GM19099 (cell line): ENCODE results near the gene KLF3.

Experiments
- POLR2A ChIP-seq: IDR thresholded peaks from 3 replicates; pipeline ENCODE4 v1.6.1; 2011; ENCODE audit warnings: low read depth; ENCODE audit not compliant: insufficient read length; ENCODE audit errors: extremely low read depth

KLF3 gene

DNA sequence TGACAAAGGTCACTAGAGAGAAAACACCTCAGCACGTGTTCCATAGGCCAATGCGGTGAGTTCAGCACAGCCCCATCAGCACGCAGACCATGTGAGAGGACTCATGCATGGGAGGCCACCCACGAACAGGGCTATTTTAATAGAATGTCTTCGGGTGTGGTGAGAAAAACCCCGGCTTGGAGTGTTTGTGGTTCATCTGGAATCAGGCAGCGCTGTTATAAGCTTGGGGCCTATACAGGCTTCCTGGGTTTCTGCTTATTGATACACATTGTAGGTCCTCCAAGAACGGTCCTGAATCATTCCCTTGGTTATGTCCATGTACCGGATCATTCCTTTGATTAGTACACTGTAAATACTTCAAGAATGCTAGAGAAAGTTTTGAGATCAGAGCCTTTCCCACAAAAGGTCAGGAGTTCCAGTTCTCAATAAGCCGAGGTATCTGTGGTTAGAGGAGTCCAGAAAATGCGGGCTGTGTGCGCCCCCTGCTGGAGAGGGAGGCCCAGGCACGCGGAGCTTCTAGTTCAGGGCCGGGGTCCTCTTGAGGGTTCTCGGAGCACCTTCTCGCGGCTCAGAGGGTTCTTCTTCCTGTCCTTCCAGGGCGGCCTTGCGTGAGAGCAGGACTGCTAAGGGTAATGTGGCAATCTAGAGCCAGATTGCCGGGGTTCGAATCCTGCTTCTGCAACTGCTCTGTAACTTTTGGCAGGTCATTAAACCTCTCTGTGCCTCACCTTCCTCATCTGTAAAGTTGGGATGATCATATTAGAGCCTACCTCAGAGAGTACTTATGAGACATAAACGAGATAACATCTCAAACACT, 67.0 kb downstream of the KLF3 start:
- no peak for TF ChIP-seq POLR2A

DNA sequence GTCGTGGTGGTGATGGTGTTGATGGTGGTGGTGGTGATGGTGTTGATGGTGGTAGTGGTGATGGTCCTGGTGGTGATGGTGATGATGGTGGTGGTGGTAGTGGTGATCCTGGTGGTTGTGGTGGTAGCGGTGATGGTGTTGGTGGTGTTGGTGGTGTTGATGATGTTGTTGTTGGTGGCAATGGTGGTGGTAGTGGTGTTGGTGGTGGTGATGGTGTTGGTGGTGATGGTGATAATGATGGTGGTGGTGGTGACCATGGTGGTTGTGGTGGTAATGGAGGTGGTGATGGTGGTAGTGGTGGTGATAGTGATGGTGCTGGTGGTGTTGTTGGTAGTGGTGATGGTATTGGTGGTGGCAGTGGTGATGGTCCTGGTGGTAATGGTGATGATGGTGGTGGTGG, 69.7 kb downstream of the KLF3 start:
- no peak for TF ChIP-seq POLR2A

DNA sequence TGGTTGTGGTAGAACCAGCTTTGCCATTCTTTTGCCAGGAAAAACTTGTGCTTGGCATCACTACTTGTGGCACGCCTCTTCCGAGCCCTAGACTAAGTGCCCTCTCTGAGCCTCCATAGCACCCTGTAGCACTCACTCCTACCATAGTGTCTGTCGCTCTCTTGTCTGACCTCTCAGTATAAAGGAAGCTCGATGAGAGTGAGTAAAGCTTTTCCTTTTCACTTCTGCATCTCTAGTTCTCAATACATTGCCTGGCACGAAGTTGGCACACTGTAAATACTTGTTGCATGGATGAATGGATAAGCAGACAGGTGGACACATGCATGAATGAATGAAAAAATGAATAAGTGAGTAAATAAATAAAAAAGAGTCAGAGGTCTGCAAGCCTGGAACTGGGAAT, 70.4 kb downstream of the KLF3 start:
- no peak for TF ChIP-seq POLR2A

DNA sequence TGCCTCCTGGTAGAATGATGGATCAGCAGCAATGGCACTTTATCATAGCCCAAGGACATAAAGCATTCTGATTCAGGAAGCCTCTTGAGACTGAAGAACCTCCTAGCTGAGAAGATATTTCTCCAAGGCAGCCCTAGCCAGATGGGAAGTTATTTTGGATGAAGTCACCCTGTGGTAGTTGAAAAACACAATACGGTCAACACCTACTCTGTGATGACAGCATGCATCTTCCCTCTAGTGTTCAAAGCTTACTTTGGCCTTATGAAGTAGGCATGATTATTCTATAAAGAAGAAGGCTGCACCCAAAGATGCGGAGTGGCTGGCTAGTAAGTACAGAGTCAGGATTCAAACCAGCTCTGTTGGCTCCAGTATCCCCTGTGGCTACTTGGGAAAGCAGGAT, 70.9 kb downstream of the KLF3 start:
- no peak for TF ChIP-seq POLR2A

DNA sequence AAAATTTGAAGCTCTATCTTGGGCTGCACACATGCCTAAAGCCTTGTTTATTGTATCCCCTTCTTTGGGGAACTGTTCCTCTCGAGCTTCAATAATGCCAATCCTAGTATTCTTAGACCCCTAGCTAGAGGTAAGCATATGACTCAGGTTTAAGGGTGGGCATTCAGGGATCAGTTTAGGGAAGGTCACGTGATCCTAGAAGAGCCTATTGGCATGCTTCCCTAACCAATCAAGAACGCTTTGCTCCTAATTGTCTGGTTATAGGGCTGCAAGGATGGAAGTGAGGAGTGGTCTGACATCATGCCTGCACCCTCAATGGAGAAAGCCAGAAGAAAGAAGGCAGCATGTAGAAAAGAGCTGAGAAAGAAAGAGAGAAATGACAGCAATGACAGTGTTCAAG, 71.9 kb downstream of the KLF3 start:
- TF ChIP-seq POLR2A, result no peak

DNA sequence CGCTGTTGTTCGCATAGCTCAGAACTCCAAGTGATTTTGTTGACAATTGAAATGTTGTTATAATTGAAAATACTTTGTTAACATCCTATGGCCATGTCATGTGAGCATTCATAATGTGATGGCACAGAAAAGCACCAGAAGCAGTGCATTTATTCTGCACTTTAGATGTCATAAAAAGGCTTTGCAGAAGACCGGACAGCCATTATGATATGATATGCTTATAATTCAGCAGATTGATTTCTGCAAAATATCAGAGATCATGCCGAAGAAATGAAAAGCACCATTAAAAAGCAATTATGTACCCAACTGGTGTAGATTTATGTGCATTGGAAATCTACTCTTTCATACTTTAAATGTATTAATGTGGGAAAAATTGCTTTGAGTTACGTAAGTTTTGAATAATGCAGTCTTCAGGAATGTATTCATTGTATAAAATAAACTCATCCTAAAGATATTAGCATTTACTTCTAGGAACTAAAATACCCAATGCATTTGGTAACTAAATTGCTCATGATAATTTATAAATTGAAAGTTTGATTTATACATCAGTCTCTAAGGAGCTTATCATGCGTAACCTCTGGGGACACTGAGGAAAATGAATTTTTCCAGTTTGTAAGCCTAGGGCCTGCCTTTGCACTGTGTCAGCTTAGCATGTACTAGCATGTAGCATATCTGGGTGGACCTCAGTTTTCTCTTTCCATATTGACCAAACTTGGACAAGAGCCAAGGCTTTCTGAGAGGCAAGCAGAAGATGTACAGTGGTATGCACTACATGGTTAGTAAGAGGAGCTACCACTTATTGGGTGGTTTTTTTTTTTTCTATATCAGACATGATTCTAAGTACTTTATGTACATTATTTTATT, 75.2 kb downstream of the KLF3 start:
- TF ChIP-seq POLR2A, result no peak

DNA sequence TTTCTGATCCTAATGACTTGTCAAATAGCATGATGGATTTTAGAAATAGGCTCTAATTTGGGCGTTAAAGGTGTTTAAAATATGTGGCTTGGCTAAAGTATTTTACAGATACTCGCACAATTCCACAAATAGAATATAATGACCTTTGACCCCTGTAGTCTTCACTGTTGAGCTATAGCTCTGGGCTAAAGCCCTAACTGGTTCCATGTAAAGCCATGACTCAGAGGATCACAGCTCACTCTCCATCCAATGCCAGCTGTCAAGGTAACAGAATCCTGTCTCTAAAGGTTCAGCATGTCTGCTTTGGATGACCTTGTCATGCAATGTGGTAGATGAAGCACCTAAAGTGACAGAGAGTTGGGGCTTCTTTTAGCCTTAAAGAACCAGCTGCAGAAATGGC, 76.3 kb downstream of the KLF3 start:
- no peak for TF ChIP-seq POLR2A

DNA sequence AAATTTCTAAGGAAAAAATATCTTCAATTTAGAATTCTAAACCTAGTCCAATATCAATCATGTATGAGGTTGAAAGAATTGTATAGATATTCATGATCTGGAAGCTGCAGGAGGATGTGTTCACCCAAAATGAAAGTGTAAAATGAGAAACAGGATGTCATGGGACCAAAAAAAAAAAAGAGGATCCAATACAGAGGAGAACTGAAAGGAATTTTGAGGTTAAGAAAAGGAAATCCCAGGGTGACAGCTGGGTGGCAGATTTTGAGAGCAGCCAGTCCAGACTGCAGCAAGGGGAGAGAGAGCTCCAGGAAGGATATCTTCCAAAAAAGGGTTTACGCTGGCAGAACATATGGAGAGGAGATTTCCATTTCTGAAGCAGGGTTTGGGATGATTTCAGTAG, 79.9 kb downstream of the KLF3 start:
- TF ChIP-seq POLR2A, result no peak

DNA sequence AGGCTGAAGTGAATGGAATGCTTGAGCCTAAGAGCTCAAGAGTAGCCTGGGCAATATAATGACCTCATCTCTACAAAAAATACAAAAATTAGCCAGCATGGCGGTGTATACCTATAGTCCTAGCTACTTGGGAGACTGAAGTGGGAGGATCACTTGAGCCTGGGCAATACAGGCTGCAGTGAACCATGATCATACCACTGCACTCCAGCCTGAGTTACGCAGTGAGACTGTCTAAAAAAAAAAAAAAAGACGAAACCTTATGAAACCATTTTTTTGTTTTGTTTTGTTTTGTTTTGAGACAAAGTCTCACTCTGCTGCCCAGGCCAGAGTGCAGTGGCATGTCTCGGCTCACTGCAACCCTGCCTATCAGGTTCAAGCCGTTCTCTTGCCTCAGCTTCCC, 81.9 kb downstream of the KLF3 start:
- no peak for TF ChIP-seq POLR2A

DNA sequence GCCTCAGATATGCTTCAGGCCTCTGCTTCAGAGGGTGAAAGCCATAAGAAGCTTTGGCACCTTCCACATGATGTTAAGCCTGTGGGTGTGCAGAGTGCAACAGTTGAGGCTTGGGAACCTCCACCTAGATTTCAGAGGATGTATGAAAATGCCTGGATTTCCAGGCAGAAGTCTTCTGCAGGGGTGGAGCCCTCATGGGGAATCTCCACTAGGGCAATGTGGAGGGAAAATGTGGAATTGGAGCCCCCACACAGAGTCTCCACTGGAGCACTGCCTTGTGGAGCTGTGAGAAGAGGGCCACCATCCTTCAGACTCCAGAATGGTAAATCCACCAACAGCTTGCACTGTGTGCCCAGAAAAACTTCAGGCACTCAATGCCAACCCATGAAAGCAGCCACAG, 83.6 kb downstream of the KLF3 start:
- TF ChIP-seq POLR2A, result no peak

DNA sequence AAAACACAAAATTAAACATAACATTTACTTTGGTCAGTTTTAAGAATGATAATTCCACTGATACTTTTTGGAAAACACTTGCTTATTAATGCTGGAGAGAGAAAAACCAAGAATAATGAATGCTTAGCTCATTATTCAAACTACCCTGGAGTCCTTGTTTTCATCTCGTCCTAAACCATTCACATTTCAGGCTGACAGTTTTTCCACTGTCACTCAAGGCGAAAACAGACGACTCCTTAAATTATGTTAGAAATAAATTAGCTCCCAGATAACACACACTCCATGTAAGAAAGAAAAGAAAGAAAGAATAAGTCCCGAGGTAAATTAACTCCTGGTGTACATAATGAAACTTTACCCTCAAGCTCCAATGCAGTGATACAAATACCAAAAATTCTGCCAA, 85.3 kb downstream of the KLF3 start:
- TF ChIP-seq POLR2A, result no peak
